K562 treated with DMSO at 1 percent for 48 hours (cell line): Measurements from ENCODE around the gene DNHD1. TPM values are rescaled to one million over a fixed set of nuclear protein-coding genes. Genes with fewer than 3 reads are reported as not detected.

Source experiments
- total RNA-seq: library from RNA; unstranded; fragments of 300-600 nt; gene quantifications from 2 replicates; pipeline ENCODE4 v1.2.3, GENCODE V29; 2022; ENCODE audit warnings: low replicate concordance; ENCODE audit errors: extremely low read depth

DNHD1 gene
- not detected in 2 replicates for total RNA-seq

DNA sequence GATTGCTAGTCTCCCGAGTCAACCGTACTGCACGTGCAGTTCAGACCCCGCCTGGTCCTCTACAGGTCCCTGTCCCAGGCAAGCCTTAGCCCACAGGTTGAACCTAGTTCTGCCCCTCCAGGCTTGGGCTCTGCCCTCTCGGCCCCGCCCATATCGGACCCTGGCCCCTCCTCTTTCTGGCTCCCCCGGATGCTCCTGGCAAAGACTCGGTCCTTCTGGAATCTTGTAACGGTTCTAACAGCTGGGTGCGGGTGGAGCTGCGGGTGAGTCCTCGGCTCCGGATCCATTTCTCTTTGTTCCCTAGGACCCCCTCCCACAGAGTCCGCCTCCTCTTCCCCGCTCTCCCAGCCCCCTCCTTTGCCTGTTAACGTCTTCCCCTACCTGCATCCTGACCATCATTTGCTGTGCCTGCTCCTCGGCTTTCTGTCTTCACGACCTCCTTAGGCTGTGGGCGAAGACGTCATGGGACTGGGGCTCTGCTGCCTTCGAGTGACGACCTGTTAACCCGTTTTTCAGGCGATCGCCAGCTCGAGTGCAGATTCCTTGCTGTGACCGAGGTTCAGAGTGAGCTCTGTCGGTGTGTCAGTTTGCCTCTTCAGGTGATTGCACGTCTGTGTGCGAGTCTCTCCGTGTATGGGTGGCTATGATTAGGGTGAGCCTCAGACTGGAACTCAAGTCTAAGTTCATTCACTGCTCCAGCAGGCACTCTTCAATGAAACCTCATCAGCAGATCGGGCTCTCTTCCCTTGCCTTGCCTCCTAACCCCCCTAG is at the start of gene DNHD1:
DNHD1 (plus strand) TSS at position 212 of the 771 bp plus-strand sequence. CDS start 936 bp downstream, outside the sequence.

DNA sequence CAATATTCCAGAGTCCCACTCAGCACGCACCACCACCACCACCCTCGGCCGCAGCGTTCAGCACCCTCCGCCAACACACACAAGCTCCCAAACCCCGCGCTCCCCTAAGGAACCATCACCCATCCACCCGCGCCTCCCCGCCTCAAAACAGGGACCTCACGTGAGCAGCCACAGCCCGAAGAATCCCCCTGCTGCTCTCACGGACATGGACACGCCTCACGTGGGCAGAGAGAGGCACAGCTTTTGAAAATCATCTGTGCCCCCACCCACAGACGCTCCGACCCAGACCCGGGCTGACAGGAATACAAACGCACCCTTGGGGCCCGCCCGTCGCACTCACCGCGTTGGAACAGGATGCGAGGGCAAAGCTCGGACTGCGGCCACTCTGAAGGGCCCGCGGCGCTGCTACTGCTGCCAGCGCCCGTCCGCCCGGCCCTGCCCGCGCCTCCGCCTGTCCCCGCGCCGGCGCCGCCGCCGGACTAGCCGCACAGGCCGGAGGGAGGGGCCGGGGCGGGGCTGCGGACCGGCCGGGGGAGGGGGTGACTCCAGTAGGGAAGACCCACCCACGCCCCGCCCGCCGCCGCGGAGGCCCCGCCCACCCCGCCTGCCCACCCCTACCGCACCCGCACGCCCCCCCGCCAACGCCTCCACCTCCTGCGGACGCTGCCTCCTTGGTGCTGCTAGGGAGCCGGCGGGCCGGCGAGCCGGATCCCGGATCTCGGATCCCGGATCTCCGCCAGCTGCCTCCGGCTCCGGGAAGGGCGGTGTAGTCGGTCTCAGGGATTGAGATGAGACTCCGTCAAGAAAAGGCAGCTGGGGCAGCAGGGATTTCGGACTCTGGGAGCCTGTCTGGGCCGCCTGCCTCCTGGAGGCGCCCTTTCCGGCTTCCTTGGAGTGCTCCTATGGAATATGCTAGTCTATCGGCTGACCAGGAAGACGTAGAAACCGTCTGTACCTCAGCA is 23.3 kb upstream of the DNHD1 start, which contains the start of gene TRIM3:
TRIM3 (minus strand) TSS at position 491 of the 962 bp plus-strand sequence. CDS start 8,246 bp downstream, outside the sequence.

DNA sequence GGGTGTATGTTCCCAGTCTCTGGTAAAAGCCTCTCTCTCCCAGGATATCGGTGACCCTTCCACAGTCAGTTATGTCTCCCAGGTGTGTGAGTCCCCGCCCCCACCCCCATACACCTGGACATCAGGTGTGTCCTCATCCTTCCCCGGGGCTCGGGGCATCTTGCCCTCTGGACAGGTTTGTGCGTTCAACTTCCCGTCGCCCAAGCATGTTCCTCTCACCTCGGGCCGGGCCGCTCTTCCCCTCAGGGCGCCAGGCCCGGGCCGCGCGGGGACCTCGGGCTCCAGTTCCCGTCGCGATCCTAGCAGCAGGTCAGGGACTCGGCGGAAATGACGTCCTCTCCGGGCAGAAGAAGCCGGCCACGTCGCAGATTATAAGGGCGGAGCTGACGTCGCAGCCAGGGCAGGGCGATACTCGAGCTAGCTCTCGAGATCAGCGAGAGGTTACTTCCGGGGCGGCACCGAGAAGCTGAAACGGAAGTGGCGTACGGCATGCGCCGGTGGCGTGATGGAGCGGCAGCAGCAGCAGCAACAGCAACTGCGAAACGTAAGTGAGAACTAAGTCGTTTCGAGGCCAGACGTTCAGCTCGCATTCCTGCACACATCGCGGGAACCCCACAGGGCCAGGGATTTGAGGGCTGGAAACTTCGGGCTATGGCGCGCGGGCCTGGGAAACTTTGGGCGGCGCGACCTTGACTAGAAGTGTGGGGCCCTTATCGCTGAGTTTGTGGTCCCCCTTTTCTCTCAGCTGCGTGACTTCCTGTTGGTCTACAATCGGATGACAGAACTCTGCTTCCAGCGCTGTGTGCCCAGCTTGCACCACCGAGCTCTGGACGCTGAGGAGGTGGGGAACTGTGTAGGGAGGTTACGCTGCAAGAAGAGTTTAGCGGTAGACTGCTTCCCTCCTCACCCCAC is 15.8 kb upstream of the DNHD1 start, which contains the start of the genes ARFIP2 and TIMM10B:
ARFIP2 (minus strand) TSS at position 320 of the 912 bp plus-strand sequence. CDS start 910 bp downstream, outside the sequence.
TIMM10B (plus strand) TSS at position 490 of the 912 bp plus-strand sequence; CDS start at position 506, 16 bp downstream.

GRCh38 chr11:6603287-6604080 is 106.4 kb downstream of the DNHD1 start, which contains the start of the genes ILK and RRP8:
Gene ILK (plus strand): TSS chr11:6603774. CDS start chr11:6604272, 498 bp downstream.
Gene RRP8 (minus strand): TSS chr11:6603616. CDS start chr11:6603502, 114 bp downstream.

DNA sequence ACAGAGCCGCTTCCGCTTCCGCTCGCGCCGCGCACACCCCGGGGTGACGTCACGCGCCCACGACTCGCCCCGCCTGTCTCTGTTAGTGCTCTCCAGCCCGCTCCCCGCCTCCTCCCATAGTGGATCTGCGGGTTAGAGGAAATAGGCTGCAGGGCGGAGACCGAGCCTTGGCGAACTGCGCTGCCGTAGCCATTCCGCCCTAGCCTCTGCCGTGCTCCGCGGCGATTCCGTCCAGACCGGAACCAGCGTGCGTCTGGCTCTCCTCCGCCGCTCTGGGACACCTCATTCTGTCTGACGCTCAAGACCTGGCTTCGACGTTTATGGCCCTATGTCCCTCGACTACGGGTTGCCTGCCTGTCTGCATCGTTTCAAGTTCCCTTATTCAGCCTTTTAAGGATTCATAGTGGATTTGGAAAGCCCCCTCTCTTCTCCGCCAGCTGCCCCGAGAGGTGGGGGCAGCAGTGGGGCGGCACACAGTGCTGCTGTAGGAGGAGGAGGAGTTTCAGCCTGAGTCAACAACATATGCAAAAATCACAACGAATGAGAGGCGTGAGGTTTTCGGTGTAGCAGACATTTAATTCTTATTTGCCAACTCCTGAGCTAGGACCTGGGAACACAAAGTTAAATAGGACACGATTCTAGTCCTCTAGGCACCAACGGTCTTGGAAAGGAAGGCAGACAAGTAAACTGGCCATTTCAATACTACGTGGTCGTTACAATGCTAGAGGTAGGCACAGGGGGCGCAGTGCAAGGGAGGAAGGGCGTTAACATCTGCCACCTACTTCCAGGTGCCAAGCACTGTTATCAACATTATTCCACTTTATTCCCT is 115.3 kb downstream of the DNHD1 start, which contains the start of gene TAF10:
TAF10 (minus strand) TSS at position 4 of the 829 bp plus-strand sequence. CDS start 27 bp downstream, outside the sequence.

GRCh38 chr11:6619004-6619745 is 122.1 kb downstream of the DNHD1 start, which contains the start of gene TPP1:
Gene TPP1 (minus strand): TSS chr11:6619422. CDS start chr11:6619400, 22 bp downstream.

Other genes with a start within 250 kb of the DNHD1 start
- not detected in 2 replicates for gene CCKBR, start 237.4 kb upstream of the DNHD1 start, total RNA-seq
- not detected in 2 replicates for gene CAVIN3, start 176.8 kb upstream of the DNHD1 start, total RNA-seq
- gene SMPD1, start 106.8 kb upstream of the DNHD1 start, total RNA-seq = not detected in 2 replicates
- not detected in 2 replicates for gene APBB1, start 78.2 kb upstream of the DNHD1 start, total RNA-seq
- not detected in 2 replicates for gene HPX, start 56.3 kb upstream of the DNHD1 start, total RNA-seq
- not detected in 2 replicates for gene TRIM3, start 23.3 kb upstream of the DNHD1 start, total RNA-seq
- not detected in 2 replicates for gene ARFIP2, start 15.9 kb upstream of the DNHD1 start, total RNA-seq
- not detected in 2 replicates for gene TIMM10B, start 15.8 kb upstream of the DNHD1 start, total RNA-seq
- not detected in 2 replicates for gene RRP8, start 106.3 kb downstream of the DNHD1 start, total RNA-seq
- 274 TPM in 1 of 2 replicates, not detected in the other for gene ILK, start 106.5 kb downstream of the DNHD1 start, total RNA-seq
- gene TAF10, start 114.9 kb downstream of the DNHD1 start, total RNA-seq = not detected in 2 replicates
- 148 TPM in 1 of 2 replicates, not detected in the other for gene TPP1, start 122.1 kb downstream of the DNHD1 start, total RNA-seq
- gene DCHS1, start 158.5 kb downstream of the DNHD1 start, total RNA-seq = not detected in 2 replicates
- gene MRPL17, start 186.1 kb downstream of the DNHD1 start, total RNA-seq = not detected in 2 replicates